ENCODE measurements around the gene ANKFN1.

ANKFN1 gene

DNA sequence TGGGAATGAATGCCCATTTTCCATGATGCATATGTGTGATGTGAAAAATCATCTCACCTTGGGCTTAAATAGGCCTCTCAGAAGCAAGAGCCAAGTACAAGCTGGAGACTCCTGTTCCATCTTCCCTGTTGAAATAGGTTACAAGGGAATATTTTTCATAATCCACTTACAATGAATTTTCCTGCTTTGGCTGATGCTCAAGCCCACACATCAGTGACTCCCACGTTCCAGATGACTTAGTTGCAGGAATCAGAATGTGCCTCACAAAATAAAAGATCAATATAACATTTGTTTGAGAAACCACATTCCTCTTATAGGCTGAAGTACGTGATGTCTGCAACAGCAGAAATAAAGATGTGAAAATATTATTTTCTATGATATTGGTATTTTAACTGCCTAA, 24.1 kb downstream of the ANKFN1 start:
- DNase-seq (ENCODE audit: low read depth in 2 of 2) = no peak

DNA sequence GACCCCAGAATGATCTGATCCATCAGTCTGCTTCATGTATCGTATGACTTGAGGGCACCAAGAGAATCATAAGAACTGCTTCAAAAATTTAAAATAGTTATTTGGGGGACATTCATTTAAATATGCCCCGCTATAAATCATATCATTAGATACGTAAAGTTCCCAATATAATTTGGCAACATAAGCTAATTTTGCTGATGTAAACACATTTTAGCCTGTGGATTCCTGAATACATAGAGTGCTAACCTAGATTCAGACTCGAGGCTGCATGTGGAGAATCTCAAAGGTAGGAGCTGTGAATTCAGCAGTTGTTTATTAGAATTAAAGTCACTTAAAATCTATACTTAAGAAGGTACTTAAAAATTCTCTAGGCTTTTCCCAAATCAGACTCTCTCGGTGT, 24.9 kb downstream of the ANKFN1 start:
- no peak for DNase-seq (ENCODE audit: low read depth in 2 of 2)

- DNase-seq (ENCODE audit: low read depth in 2 of 2) = no peak
Observed at GRCh38 chr17:56182081-56182480, 28.8 kb downstream of the ANKFN1 start.

DNA sequence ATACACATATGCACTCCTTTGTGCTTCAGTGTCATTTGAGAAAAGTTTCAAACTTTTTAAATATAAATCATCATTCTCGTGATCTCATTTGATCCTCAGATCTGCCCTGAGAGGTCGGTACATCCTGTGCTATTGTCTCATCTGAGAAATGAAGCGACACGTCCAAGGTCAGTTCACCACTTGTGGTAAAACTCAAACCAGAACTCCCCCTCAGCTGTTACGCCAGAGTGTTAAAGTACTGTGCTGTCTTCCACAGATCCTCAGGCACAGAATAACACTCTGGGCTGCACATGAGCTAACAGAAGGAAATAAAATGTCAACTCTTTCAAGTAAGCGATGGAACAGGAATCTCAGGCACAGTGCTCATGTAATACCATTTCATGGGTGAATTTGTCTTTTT, 31.4 kb downstream of the ANKFN1 start:
- DNase-seq (ENCODE audit: low read depth in 2 of 2) = no peak

- DNase-seq (ENCODE audit: low read depth in 2 of 2) = no peak
Observed at GRCh38 chr17:56185491-56186221, 32.4 kb downstream of the ANKFN1 start.

DNA sequence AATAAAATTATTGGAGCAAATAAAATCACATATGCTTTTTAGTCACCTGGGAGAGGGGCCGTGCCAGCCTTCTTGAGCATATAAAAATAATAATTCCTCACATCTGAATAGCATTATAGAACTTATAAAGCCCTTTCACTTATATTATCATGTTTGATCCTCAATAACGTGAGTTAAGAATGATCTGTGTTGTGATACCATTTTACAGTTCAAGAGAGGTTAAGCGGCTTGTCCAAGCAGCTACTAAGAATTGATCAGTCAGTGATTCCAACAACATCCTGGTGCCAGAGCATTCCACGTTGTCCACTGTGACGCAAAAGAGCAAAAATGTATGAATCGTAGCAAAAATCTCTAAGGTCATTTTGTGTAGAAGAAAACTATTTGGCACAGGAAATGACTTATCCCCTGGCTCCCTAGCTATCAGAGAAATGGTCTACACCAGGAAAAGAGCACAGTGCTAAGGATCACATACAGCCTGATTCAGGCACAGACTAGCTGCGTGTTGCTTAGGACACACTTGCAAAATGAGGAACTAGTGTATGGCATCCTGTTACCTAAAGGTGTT, 33.0 kb downstream of the ANKFN1 start:
- DNase-seq (ENCODE audit: low read depth in 2 of 2) = no peak

- DNase-seq (ENCODE audit: low read depth in 2 of 2) = no peak
Observed at GRCh38 chr17:56203430-56203829, 50.2 kb downstream of the ANKFN1 start.

GRCh38 chr17:56206351-56206750, 53.1 kb downstream of the ANKFN1 start:
- DNase-seq (ENCODE audit: low read depth in 2 of 2) = no peak

GRCh38 chr17:56213031-56213430, 59.8 kb downstream of the ANKFN1 start:
- DNase-seq (ENCODE audit: low read depth in 2 of 2) = no peak

DNA sequence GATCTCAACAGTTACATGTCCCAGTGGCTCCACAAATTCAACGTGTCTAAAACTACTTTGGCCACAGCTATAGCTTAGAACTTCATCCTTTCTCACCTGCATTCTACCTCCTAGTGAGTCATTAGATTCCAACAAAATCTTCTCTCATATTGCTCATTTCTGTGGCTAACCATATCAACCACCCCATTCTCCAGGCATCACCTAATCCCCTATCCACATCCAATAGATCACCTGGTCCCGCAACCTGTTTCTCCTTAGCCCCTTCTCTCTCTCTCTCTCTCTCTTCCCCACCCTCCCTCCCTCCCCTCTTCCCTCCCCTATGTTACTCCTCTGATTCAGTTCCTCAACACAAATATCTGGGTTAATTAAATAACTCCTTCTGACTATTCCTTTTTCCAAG, 64.6 kb downstream of the ANKFN1 start:
- no peak for DNase-seq (ENCODE audit: low read depth in 2 of 2)

DNA sequence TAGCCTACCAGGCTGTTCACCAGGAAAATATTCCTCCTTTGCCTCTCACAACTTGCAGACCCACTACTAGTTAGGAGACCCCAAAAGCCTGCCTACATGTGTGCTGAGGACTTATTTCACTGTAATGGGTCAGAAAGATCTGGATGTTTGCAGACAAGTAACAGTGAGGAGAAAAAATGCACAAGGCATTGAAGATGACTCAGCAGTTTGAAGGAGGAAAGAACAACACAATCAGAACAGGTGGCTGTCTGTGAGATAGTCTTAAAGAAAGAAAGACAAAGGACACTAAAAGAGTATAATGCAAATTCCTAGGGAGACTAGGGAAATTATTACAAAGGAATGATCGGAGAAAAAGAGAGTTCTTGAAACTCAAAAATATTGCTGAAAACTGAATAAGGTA, 69.0 kb downstream of the ANKFN1 start:
- DNase-seq (ENCODE audit: low read depth in 2 of 2) = no peak

DNA sequence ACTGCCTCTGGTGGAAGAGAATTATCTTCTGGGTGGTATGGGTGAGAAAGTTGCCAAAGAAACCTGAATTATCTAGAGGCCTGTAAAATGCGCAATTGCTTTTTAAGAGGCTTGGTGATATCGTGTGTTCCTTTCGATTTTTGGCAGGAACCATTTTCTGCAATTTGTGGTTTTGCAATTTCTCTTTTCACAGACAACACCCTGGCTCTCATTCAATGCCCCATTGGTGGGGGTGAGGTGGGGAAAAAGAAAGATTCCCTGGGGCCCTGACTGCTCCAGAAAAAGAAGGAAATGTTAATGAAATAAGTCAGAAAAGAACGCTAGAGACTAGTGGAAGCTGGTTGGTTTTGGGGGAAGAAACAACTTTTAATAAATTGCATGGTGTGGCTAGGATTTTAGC, 77.4 kb downstream of the ANKFN1 start:
- no peak for DNase-seq (ENCODE audit: low read depth in 2 of 2)

- no peak for DNase-seq (ENCODE audit: low read depth in 2 of 2)
Observed at GRCh38 chr17:56231252-56231651, 78.0 kb downstream of the ANKFN1 start.

DNA sequence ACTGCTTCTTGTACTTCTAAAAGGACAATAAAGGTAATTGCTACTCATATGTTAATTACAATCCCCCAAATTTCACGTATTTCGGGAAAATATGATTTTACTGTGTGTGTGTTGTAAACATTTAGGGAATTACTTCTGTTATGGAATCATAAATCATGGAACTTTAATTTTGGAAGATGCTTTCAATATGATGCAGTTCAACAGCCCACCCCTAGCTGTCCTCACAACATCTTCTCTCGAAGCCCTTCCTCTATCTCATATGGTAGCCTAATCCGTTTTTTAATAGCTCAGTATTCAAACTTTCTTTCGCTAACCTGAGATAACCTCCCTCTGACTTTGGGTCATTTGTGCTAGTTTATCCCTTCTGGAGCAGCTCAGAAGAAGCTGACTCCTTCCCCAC, 78.4 kb downstream of the ANKFN1 start:
- DNase-seq (ENCODE audit: low read depth in 2 of 2) = no peak

GRCh38 chr17:56244268-56244890, 91.1 kb downstream of the ANKFN1 start:
- no peak for DNase-seq (ENCODE audit: low read depth in 2 of 2)

GRCh38 chr17:56247816-56248215, 94.5 kb downstream of the ANKFN1 start:
- no peak for DNase-seq (ENCODE audit: low read depth in 2 of 2)

DNA sequence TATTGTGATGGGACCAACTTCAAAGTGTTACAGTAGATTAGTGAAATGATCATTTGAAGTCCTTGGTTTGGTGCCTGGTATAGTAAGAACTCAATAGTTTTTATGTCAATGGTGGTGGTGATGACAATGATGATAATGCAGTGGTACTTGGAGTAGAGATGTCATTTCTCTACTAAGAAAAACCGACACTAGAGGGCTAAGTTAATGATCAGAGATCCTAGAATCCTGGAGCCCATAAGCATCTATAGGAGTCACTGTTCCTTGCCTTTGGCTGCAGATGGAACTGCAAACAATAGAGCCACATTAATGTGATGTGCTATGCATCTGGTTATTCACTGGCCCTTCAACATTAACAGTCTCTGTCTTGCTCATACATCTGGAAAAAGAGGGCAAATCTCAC, 103.8 kb downstream of the ANKFN1 start:
- no peak for DNase-seq (ENCODE audit: low read depth in 2 of 2)

- DNase-seq (ENCODE audit: low read depth in 2 of 2) = no peak
Observed at GRCh38 chr17:56260376-56261002, 107.2 kb downstream of the ANKFN1 start.

DNA sequence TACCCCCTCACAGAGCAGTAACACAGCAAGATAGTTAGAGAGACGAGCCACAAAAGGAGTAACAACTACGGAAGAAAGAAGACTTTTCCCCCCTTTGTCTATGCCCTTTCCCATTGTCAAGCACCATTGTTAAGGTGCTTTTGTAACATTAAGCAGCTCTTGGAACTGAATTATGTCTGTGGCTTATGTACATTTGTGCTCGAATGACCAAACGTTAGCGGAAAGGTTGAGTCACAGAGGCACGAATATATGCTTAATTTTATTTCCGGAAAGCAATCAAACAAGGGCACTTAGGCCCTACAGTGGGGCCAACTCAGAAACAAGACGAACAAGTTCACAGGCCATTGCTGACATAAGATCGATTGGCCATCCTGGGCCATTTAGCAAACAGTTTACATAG, 109.5 kb downstream of the ANKFN1 start:
- DNase-seq (ENCODE audit: low read depth in 2 of 2) = no peak

DNA sequence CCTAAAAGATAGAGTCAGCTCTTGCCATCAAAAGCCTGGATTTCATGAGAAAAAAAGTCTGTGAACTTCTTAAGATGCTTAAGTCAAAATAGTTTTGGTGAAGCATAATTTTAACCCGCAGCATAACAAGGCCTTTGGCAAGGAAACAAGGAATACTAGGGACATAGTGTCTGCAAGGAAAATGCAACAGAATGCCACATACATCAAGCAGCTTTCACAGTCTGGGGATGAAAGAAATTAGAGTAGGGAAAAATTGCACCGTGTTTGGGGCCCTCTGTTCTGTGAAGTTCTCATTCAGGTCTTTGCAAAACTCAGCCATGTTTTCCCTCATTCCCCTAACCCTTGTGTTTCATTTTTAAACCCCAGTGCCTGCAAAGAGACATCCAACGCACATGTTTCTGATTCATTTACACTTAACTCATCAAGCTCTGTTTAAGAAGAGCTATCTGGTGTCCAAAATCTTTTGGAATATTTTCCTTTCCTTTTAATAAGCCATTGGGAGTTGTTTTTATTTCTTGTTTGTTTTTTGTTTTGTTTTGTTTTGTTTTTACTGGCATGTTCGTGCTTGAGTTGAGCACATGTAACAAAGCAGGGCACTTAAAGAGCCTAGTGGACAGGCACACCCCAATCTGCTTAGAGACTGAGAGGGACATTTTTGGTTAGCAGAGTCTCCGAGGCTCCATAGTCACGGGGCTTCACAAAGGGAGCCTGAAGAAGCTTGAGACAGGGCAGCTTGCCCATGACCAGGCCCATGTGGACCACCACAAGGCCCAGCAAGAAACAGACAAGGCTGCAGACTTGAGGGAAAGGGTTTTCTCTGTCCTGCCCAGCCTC, 116.5 kb downstream of the ANKFN1 start:
- DNase-seq (ENCODE audit: low read depth in 2 of 2) = no peak

DNA sequence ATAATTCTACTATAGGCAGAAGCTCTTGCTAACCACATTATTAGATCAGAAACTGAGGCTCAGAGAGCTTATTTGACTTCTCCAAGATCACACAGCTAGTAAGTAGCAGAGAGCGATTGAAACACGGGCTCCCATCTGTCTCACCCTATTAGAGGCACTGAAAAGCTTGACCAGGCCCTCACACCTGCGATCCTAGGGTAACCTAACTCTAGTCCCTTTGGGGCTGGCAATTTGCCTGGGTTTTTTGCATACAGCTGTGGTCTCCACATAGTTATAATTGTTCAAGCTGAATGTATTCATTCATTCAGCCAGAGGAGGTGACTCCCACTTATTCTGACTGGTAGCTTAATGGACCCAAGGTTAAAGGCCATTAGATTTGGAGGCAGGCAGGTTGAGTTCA, 121.2 kb downstream of the ANKFN1 start:
- no peak for DNase-seq (ENCODE audit: low read depth in 2 of 2)

GRCh38 chr17:56284482-56284881, 131.2 kb downstream of the ANKFN1 start:
- DNase-seq (ENCODE audit: low read depth in 2 of 2) = no peak

Measured in stimulated activated CD4-positive, alpha-beta T cell treated with anti-CD3 and anti-CD28 coated beads, Interleukin-15, amount 100 ng/mL, for 48 hours (primary cell).